WTC11 (cell line): Measurements from ENCODE around the gene PLA2G4F.

Source experiments
- NR3C1 ChIP-seq: sonication (generic); formaldehyde crosslinking; conservative IDR thresholded peaks from 2 replicates; pipeline ENCODE4 v1.8.1; 2023; ENCODE audit warnings: low read depth, mild to moderate bottlenecking, missing genetic modification reagents
- SMAD3 ChIP-seq: sonication (generic); formaldehyde crosslinking; IDR thresholded peaks from 2 replicates; pipeline ENCODE4 v1.8.0; 2022; ENCODE audit warnings: missing genetic modification reagents, mild to moderate bottlenecking, borderline replicate concordance
- TEAD4 ChIP-seq: sonication (generic); formaldehyde crosslinking; IDR thresholded peaks from 2 replicates; pipeline ENCODE4 v1.8.0; 2022; ENCODE audit warnings: mild to moderate bottlenecking, missing genetic modification reagents
- TP53 ChIP-seq: sonication (generic); formaldehyde crosslinking; IDR thresholded peaks from 2 replicates; pipeline ENCODE4 v1.8.1; 2023; ENCODE audit warnings: mild to moderate bottlenecking, missing genetic modification reagents
- ZNF138 ChIP-seq: sonication (generic); formaldehyde crosslinking; conservative IDR thresholded peaks from 2 replicates; pipeline ENCODE4 v1.8.1; 2022; ENCODE audit warnings: mild to moderate bottlenecking, moderate library complexity, missing genetic modification reagents
- ZNF232 ChIP-seq: sonication (generic); formaldehyde crosslinking; IDR thresholded peaks from 2 replicates; pipeline ENCODE4 v1.8.0; 2022; ENCODE audit warnings: mild to moderate bottlenecking, missing genetic modification reagents
- TF ChIP-seq, protein P1 (sequence below): sonication (generic); formaldehyde crosslinking; IDR thresholded peaks from 2 replicates; pipeline ENCODE4 v1.8.0; 2022; ENCODE audit warnings: mild to moderate bottlenecking, missing genetic modification reagents
- TF ChIP-seq, protein P2 (sequence below): fragments of 200-600 bp; IDR thresholded peaks from 2 replicates; pipeline ENCODE4 v1.8.0; 2022; ENCODE audit warnings: antibody characterized with exemption
- TF ChIP-seq, protein P3 (sequence below): sonication (generic); formaldehyde crosslinking; IDR thresholded peaks from 2 replicates; pipeline ENCODE4 v1.8.1; 2022; ENCODE audit warnings: low read depth, missing genetic modification reagents, borderline replicate concordance
- TF ChIP-seq, protein P4 (sequence below): sonication (generic); formaldehyde crosslinking; IDR thresholded peaks from 2 replicates; pipeline ENCODE4 v1.8.1; 2023; ENCODE audit warnings: mild to moderate bottlenecking, moderate library complexity, missing genetic modification reagents
- TF ChIP-seq, protein P5 (sequence below): fragments of 250-450 bp; sonication (Bioruptor Pico); IDR thresholded peaks from 2 replicates; pipeline ENCODE4 v1.9.0; 2021; ENCODE audit warnings: mild to moderate bottlenecking, borderline replicate concordance
- TF ChIP-seq, protein P6 (sequence below): sonication (generic); formaldehyde crosslinking; IDR thresholded peaks from 2 replicates; pipeline ENCODE4 v1.8.1; 2023; ENCODE audit warnings: mild to moderate bottlenecking, missing genetic modification reagents, moderate library complexity

DNA sequence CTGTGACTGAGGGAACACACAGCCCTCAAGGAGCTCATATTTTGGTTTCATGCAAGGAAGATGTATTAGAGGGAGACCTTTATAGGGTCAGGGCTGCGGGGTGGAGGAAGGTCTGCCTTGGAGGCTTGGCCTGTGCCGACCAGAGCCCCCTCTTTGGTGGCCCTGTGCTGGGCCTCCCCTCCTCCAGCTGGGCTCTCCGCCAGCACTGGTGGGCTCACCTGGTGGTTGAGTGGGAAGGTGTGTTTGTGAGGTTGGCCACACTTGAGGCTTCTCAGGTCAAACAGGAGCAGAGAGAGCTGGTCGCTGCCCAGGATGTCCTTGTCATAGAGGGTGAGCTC, 2.6 kb downstream of the PLA2G4F start:
- TF ChIP-seq TP53 (no peak), SMAD3 (CRISPR knock-in tag) (no peak), ZNF138 (CRISPR knock-in tag) (no peak), TEAD4 (CRISPR knock-in tag) (no peak), NR3C1 (CRISPR knock-in tag) (no peak), ZNF232 (CRISPR knock-in tag) (no peak)
- TF ChIP-seq, protein P1, sequence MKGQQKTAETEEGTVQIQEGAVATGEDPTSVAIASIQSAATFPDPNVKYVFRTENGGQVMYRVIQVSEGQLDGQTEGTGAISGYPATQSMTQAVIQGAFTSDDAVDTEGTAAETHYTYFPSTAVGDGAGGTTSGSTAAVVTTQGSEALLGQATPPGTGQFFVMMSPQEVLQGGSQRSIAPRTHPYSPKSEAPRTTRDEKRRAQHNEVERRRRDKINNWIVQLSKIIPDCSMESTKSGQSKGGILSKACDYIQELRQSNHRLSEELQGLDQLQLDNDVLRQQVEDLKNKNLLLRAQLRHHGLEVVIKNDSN: no peak
- TF ChIP-seq, protein P2, sequence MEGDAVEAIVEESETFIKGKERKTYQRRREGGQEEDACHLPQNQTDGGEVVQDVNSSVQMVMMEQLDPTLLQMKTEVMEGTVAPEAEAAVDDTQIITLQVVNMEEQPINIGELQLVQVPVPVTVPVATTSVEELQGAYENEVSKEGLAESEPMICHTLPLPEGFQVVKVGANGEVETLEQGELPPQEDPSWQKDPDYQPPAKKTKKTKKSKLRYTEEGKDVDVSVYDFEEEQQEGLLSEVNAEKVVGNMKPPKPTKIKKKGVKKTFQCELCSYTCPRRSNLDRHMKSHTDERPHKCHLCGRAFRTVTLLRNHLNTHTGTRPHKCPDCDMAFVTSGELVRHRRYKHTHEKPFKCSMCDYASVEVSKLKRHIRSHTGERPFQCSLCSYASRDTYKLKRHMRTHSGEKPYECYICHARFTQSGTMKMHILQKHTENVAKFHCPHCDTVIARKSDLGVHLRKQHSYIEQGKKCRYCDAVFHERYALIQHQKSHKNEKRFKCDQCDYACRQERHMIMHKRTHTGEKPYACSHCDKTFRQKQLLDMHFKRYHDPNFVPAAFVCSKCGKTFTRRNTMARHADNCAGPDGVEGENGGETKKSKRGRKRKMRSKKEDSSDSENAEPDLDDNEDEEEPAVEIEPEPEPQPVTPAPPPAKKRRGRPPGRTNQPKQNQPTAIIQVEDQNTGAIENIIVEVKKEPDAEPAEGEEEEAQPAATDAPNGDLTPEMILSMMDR: no peak
- TF ChIP-seq, protein P3, sequence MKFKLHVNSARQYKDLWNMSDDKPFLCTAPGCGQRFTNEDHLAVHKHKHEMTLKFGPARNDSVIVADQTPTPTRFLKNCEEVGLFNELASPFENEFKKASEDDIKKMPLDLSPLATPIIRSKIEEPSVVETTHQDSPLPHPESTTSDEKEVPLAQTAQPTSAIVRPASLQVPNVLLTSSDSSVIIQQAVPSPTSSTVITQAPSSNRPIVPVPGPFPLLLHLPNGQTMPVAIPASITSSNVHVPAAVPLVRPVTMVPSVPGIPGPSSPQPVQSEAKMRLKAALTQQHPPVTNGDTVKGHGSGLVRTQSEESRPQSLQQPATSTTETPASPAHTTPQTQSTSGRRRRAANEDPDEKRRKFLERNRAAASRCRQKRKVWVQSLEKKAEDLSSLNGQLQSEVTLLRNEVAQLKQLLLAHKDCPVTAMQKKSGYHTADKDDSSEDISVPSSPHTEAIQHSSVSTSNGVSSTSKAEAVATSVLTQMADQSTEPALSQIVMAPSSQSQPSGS (CRISPR knock-in tag): no peak
- TF ChIP-seq, protein P4, sequence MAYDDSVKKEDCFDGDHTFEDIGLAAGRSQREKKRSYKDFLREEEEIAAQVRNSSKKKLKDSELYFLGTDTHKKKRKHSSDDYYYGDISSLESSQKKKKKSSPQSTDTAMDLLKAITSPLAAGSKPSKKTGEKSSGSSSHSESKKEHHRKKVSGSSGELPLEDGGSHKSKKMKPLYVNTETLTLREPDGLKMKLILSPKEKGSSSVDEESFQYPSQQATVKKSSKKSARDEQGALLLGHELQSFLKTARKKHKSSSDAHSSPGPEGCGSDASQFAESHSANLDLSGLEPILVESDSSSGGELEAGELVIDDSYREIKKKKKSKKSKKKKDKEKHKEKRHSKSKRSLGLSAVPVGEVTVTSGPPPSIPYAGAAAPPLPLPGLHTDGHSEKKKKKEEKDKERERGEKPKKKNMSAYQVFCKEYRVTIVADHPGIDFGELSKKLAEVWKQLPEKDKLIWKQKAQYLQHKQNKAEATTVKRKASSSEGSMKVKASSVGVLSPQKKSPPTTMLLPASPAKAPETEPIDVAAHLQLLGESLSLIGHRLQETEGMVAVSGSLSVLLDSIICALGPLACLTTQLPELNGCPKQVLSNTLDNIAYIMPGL (CRISPR knock-in tag): no peak
- TF ChIP-seq, protein P5, sequence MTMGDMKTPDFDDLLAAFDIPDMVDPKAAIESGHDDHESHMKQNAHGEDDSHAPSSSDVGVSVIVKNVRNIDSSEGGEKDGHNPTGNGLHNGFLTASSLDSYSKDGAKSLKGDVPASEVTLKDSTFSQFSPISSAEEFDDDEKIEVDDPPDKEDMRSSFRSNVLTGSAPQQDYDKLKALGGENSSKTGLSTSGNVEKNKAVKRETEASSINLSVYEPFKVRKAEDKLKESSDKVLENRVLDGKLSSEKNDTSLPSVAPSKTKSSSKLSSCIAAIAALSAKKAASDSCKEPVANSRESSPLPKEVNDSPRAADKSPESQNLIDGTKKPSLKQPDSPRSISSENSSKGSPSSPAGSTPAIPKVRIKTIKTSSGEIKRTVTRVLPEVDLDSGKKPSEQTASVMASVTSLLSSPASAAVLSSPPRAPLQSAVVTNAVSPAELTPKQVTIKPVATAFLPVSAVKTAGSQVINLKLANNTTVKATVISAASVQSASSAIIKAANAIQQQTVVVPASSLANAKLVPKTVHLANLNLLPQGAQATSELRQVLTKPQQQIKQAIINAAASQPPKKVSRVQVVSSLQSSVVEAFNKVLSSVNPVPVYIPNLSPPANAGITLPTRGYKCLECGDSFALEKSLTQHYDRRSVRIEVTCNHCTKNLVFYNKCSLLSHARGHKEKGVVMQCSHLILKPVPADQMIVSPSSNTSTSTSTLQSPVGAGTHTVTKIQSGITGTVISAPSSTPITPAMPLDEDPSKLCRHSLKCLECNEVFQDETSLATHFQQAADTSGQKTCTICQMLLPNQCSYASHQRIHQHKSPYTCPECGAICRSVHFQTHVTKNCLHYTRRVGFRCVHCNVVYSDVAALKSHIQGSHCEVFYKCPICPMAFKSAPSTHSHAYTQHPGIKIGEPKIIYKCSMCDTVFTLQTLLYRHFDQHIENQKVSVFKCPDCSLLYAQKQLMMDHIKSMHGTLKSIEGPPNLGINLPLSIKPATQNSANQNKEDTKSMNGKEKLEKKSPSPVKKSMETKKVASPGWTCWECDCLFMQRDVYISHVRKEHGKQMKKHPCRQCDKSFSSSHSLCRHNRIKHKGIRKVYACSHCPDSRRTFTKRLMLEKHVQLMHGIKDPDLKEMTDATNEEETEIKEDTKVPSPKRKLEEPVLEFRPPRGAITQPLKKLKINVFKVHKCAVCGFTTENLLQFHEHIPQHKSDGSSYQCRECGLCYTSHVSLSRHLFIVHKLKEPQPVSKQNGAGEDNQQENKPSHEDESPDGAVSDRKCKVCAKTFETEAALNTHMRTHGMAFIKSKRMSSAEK (CRISPR knock-in tag): no peak
- TF ChIP-seq, protein P6, sequence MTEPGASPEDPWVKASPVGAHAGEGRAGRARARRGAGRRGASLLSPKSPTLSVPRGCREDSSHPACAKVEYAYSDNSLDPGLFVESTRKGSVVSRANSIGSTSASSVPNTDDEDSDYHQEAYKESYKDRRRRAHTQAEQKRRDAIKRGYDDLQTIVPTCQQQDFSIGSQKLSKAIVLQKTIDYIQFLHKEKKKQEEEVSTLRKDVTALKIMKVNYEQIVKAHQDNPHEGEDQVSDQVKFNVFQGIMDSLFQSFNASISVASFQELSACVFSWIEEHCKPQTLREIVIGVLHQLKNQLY (CRISPR knock-in tag): no peak
